Adrenal gland (tissue), 12 donors: Measurements from ENCODE around the gene OGDH. TPM values are rescaled to one million over a fixed set of nuclear protein-coding genes. Genes with fewer than 3 reads are reported as not detected.

Experiments used
- DNase-seq, 7 donors: peaks; one replicate each; pipeline ENCODE4 v3.0.0-alpha.2; 2019 to 2020
- H3K27ac ChIP-seq, 5 donors: fragments of 200-600 bp; sonication (generic) in 4 of 5; 1 replicate in 3 of 5; 2 replicates in 2 of 5; pipeline versions ENCODE4 v1.5.1 to v1.8.0; 2016 to 2020; ENCODE audit warnings: mild to moderate bottlenecking in 1 of 5
- H3K27me3 ChIP-seq: fragments of 200-600 bp; 2 replicates; pipeline ENCODE4 v1.8.0; 2021
- H3K36me3 ChIP-seq, 2 donors: fragments of 200-600 bp; replicated peaks in 1 of 2; 1 replicate in 1 of 2; 2 replicates in 1 of 2; pipeline versions ENCODE4 v1.5.1 to v1.8.0; 2018 to 2022
- H3K4me1 ChIP-seq, 2 donors: fragments of 200-600 bp; replicated peaks in 1 of 2; 1 replicate in 1 of 2; 2 replicates in 1 of 2; pipeline versions ENCODE4 v1.5.1 to v1.8.0; 2018 to 2021
- H3K4me3 ChIP-seq, 4 donors: fragments of 200-600 bp; sonication (generic) in 3 of 4; one replicate each; pipeline ENCODE4 v1.5.1; 2016 to 2018
- H3K9me3 ChIP-seq, 3 donors: fragments of 200-600 bp; sonication (generic) in 1 of 3; replicated peaks in 1 of 3; 1 replicate in 2 of 3; 2 replicates in 1 of 3; pipeline versions ENCODE4 v1.5.1 to v1.8.0; 2016 to 2021
- CTCF ChIP-seq, 6 experiments: fragments of 450-650 bp in 4 of 6; fragments of 200-600 bp in 2 of 6; sonication (generic) in 1 of 6; IDR thresholded peaks; 1 replicate in 5 of 6; 2 replicates in 1 of 6; pipeline versions ENCODE4 v1.5.1 to v1.8.0; 2016 to 2021; ENCODE audit warnings: antibody characterized with exemption in 6 of 6, mild to moderate bottlenecking in 2 of 6, moderate library complexity in 1 of 6
- POLR2A ChIP-seq, 2 donors: fragments of 450-650 bp; IDR thresholded peaks; one replicate each; pipeline ENCODE4 v1.6.1; 2017; ENCODE audit warnings: antibody characterized with exemption in 2 of 2, mild to moderate bottlenecking in 2 of 2, moderate library complexity in 1 of 2
- WGBS, 4 donors: extraction: QIAGEN DNeasy Blood & Tissue Kit in 2 of 4; methylation state at CpG; one replicate each; pipeline versions ENCODE4 v1.1.5 to v1.1.7; 2013 to 2017; 5-methylcytosine and 5-hydroxymethylcytosine counted together
- intact Hi-C, 2 donors: fragments of 100-400 bp; cut with DNase I; formaldehyde crosslinking; loops; one replicate each; pipeline versions ENCODE4 v1.14.1 to v1.15.0; 2022 to 2023
- polyA plus RNA-seq, 3 donors: library from polyadenylated mRNA; stranded (reverse); fragments of 200-250 nt in 2 of 3; fragments of 350-450 nt in 1 of 3; fragmentation: Illumina TruSeq in 1 of 3; extraction: RNeasy Lipid Tissue Mini Kit (QIAGEN cat#74804) in 1 of 3; gene quantifications; one replicate each; pipeline ENCODE4 v1.2.3, GENCODE V29; 2013 to 2014
- total RNA-seq, 9 donors: library from RNA; depleted of rRNA in 4 of 9; stranded (reverse); fragments of >200 nt in 4 of 9; fragments of 120-200 nt in 1 of 9; fragmentation: NEBNext Ultra II Directional in 1 of 9; extraction: Animal tissue kit (Norgen Biotek cat#: 25700) in 1 of 9; gene quantifications; one replicate each; pipeline versions ENCODE4 v1.1.0 to v1.2.4, GENCODE V29; 2013 to 2023
- donor health status: healthy with polysubstance abuse.
- donor health status: Bipolar disorder and iron deficiency.
- donor health status: DM: yes; HTN: yes; CAD: no.
- donor health status: DM: no; HTN: no; CAD: no.
- donor health status: DM: no; HTN: no; CAD: no.
- donor health status: DM: yes; HTN: yes; CAD: no.

The OGDH gene
- total and polyA plus RNA-seq, 12 donors, result 46.0 to 284 (median 144) TPM

GRCh38 chr7:44752822-44753221, 146.4 kb downstream of the OGDH start:
- intact Hi-C loops, result no loop called here
- no peak for DNase-seq
- H3K9me3 ChIP-seq, result no peaks in the 10 kb centered on the region
- peaks cover 16 to 36% of the 10 kb centered on the region in 2 donors for H3K4me1 ChIP-seq
- 95 to 98% (median 97%) methylated on average over 2 of the region's 2 CpGs for WGBS, 4 donors
- peaks cover 0 to 17% of the 10 kb centered on the region in 2 donors for H3K36me3 ChIP-seq
- TF ChIP-seq CTCF (IDR thresholded peaks at IDR 0.05) (no peak), POLR2A (IDR thresholded peaks at IDR 0.05) (no peak)
- H3K4me3 ChIP-seq, result no peak overlapping the region
- H3K27me3 ChIP-seq, result no peaks in the 10 kb centered on the region
- no peak overlapping the region for H3K27ac ChIP-seq

GRCh38 chr7:44754802-44755697, 148.6 kb downstream of the OGDH start:
- WGBS, 4 donors, result 91 to 98% (median 92%) methylated on average over 8 to 11 of the region's 11 CpGs
- no peak for DNase-seq
- no peak for TF ChIP-seq POLR2A (IDR thresholded peaks at IDR 0.05)
- TF ChIP-seq CTCF (IDR thresholded peaks at IDR 0.05), result no peak
- Histone ChIP-seq H3K4me1 (peaks cover 8 to 27% of the 10 kb centered on the region in 2 donors), H3K27ac (peak overlapping the region in 1 of 5 donors; percentile 18), H3K9me3 (no peaks in the 10 kb centered on the region), H3K4me3 (no peak overlapping the region), H3K27me3 (no peaks in the 10 kb centered on the region), H3K36me3 (peaks cover 0 to 32% of the 10 kb centered on the region in 2 donors)
- intact Hi-C loops, result no loop called here

- H3K27ac ChIP-seq, result peak overlapping the region in 2 of 5 donors; percentile 18 to 38
- no peak for DNase-seq
- H3K4me3 ChIP-seq, result no peak overlapping the region
- no peaks in the 10 kb centered on the region for H3K9me3 ChIP-seq
- TF ChIP-seq CTCF (IDR thresholded peaks at IDR 0.05) (no peak), POLR2A (IDR thresholded peaks at IDR 0.05) (no peak)
- H3K27me3 ChIP-seq, result no peaks in the 10 kb centered on the region
- intact Hi-C loops, result no loop called here
- H3K4me1 ChIP-seq, result peaks cover 0 to 18% of the 10 kb centered on the region in 2 donors
- 71 to 87% (median 77%) methylated on average over 11 to 17 of the region's 17 CpGs for WGBS, 4 donors
- H3K36me3 ChIP-seq, result peaks cover 0 to 41% of the 10 kb centered on the region in 2 donors
These were observed 149.5 kb downstream of the OGDH start for GRCh38 chr7:44755698-44756627.

- Histone ChIP-seq H3K27ac (no peak overlapping the region), H3K4me1 (peaks cover 0 to 13% of the 10 kb centered on the region in 2 donors), H3K27me3 (no peaks in the 10 kb centered on the region), H3K36me3 (peaks cover 0 to 50% of the 10 kb centered on the region in 2 donors), H3K4me3 (no peak overlapping the region), H3K9me3 (no peaks in the 10 kb centered on the region)
- intact Hi-C loops, result no loop called here
- WGBS, 4 donors, result 86 to 93% (median 90%) methylated on average over 2 to 12 of the region's 12 CpGs; no CpG with 5 or more reads in 1 of the 4 donors
- no peak for DNase-seq
- no peak for TF ChIP-seq POLR2A (IDR thresholded peaks at IDR 0.05)
These were observed 150.5 kb downstream of the OGDH start for GRCh38 chr7:44756904-44757303.
